Measurements from ENCODE around the gene ITGB4.

The ITGB4 gene

GRCh38 chr17:75756451-75757085 is 35.3 kb downstream of the ITGB4 start:
- TF ChIP-seq FOXP2 (optimal IDR thresholded peaks at IDR 0.05; ENCODE audit: borderline replicate concordance, extremely low read depth, extremely low read length, insufficient read depth), result no peak
- TF ChIP-seq SIN3A (IDR thresholded peaks at IDR 0.05; ENCODE audit: borderline replicate concordance, insufficient read depth, low read length), result no peak
- no peak for TF ChIP-seq REST (IDR thresholded peaks at IDR 0.05; ENCODE audit: insufficient read depth in 1 of 2, low read depth in 2 of 2, low read length in 2 of 2)
- TF ChIP-seq TAF1 (IDR thresholded peaks at IDR 0.05; ENCODE audit: borderline replicate concordance, insufficient read depth, low read length), result no peak
- no peak for TF ChIP-seq POLR2AphosphoS5 (IDR thresholded peaks at IDR 0.05; ENCODE audit: low read depth, low read length)

- TF ChIP-seq SIN3A (IDR thresholded peaks at IDR 0.05; ENCODE audit: borderline replicate concordance, insufficient read depth, low read length) (no peak), REST (IDR thresholded peaks at IDR 0.05; ENCODE audit: insufficient read depth in 1 of 2, low read depth in 2 of 2, low read length in 2 of 2) (no peak), POLR2AphosphoS5 (IDR thresholded peaks at IDR 0.05; ENCODE audit: low read depth, low read length) (no peak), TAF1 (IDR thresholded peaks at IDR 0.05; ENCODE audit: borderline replicate concordance, insufficient read depth, low read length) (no peak), FOXP2 (optimal IDR thresholded peaks at IDR 0.05; ENCODE audit: borderline replicate concordance, extremely low read depth, extremely low read length, insufficient read depth) (no peak)
Observed at GRCh38 chr17:75757086-75757681, 35.9 kb downstream of the ITGB4 start.

GRCh38 chr17:75758131-75758905 is 37.1 kb downstream of the ITGB4 start:
- TF ChIP-seq SIN3A (IDR thresholded peaks at IDR 0.05; ENCODE audit: borderline replicate concordance, insufficient read depth, low read length) (no peak), TAF1 (IDR thresholded peaks at IDR 0.05; ENCODE audit: borderline replicate concordance, insufficient read depth, low read length) (no peak), REST (IDR thresholded peaks at IDR 0.05; ENCODE audit: insufficient read depth in 1 of 2, low read depth in 2 of 2, low read length in 2 of 2) (no peak), POLR2AphosphoS5 (IDR thresholded peaks at IDR 0.05; ENCODE audit: low read depth, low read length) (no peak), FOXP2 (optimal IDR thresholded peaks at IDR 0.05; ENCODE audit: borderline replicate concordance, extremely low read depth, extremely low read length, insufficient read depth) (no peak)

GRCh38 chr17:75759457-75759856 is 38.2 kb downstream of the ITGB4 start:
- TF ChIP-seq REST (IDR thresholded peaks at IDR 0.05; ENCODE audit: insufficient read depth in 1 of 2, low read depth in 2 of 2, low read length in 2 of 2) (no peak), SIN3A (IDR thresholded peaks at IDR 0.05; ENCODE audit: borderline replicate concordance, insufficient read depth, low read length) (no peak)
